Measurements from ENCODE around the gene BTG1. TPM values are rescaled to one million over a fixed set of nuclear protein-coding genes. Genes with fewer than 3 reads are reported as not detected.

BTG1 gene
- total RNA-seq, 1 experiment from 2014 or later = 26.7 TPM

- TF ChIP-seq STAT6 (CRISPR knock-in tag; conservative IDR thresholded peaks at IDR 0.05; ENCODE audit: low read depth) (no peak), NFATC4 (CRISPR knock-in tag; IDR thresholded peaks at IDR 0.05) (no peak), EMX1 (CRISPR knock-in tag; IDR thresholded peaks at IDR 0.05) (no peak)
These were observed 21.4 kb upstream of the BTG1 start (continued) for GRCh38 chr12:92167075-92167474.

DNA sequence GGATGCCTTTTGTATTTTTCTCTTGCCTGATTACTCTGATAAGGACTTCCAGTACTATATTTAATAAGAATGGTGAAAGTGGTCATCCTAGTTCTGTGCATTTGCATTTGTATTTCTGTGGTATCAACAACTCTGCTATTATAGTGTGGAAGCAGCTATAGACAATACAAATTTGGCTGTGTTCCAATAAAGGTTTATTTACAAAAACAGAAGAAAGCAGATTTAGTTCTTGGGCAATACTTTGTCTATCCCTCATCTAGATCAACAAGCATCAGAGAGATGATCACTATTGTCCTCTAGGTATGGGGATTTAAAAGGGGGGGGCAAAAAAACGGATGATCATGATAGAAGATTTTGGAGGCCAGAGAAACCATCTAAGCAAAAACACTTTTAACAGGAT lies 19.1 kb upstream of the BTG1 start:
- no peaks in the 10 kb centered on the region for H3K36me3 Mint-ChIP-seq
- ATAC-seq (no peak), DNase-seq (ENCODE audit: low spot score) (no peak)
- ChIA-PET CTCF (no interaction called here), POLR2A (interaction anchor here (1.7 kb wide), 1 partner anchor 19 kb away, joined by 6 read pairs; the partner anchor contains the start of gene BTG1)
- TF ChIP-seq ZNF138 (CRISPR knock-in tag; conservative IDR thresholded peaks at IDR 0.05) = no peak
- no peak for TF ChIP-seq STAT6 (CRISPR knock-in tag; conservative IDR thresholded peaks at IDR 0.05; ENCODE audit: low read depth)
- TF ChIP-seq JAZF1 (CRISPR knock-in tag; IDR thresholded peaks at IDR 0.05) = no peak
- no peak for TF ChIP-seq ATF2 (CRISPR knock-in tag; IDR thresholded peaks at IDR 0.05; ENCODE audit: borderline replicate concordance, low read depth)
- TF ChIP-seq, protein P1, sequence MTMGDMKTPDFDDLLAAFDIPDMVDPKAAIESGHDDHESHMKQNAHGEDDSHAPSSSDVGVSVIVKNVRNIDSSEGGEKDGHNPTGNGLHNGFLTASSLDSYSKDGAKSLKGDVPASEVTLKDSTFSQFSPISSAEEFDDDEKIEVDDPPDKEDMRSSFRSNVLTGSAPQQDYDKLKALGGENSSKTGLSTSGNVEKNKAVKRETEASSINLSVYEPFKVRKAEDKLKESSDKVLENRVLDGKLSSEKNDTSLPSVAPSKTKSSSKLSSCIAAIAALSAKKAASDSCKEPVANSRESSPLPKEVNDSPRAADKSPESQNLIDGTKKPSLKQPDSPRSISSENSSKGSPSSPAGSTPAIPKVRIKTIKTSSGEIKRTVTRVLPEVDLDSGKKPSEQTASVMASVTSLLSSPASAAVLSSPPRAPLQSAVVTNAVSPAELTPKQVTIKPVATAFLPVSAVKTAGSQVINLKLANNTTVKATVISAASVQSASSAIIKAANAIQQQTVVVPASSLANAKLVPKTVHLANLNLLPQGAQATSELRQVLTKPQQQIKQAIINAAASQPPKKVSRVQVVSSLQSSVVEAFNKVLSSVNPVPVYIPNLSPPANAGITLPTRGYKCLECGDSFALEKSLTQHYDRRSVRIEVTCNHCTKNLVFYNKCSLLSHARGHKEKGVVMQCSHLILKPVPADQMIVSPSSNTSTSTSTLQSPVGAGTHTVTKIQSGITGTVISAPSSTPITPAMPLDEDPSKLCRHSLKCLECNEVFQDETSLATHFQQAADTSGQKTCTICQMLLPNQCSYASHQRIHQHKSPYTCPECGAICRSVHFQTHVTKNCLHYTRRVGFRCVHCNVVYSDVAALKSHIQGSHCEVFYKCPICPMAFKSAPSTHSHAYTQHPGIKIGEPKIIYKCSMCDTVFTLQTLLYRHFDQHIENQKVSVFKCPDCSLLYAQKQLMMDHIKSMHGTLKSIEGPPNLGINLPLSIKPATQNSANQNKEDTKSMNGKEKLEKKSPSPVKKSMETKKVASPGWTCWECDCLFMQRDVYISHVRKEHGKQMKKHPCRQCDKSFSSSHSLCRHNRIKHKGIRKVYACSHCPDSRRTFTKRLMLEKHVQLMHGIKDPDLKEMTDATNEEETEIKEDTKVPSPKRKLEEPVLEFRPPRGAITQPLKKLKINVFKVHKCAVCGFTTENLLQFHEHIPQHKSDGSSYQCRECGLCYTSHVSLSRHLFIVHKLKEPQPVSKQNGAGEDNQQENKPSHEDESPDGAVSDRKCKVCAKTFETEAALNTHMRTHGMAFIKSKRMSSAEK (CRISPR knock-in tag; IDR thresholded peaks at IDR 0.05; ENCODE audit: borderline replicate concordance) = no peak
- TF ChIP-seq NR1H2 (CRISPR knock-in tag; IDR thresholded peaks at IDR 0.05) = no peak
- TF ChIP-seq USF1 (CRISPR knock-in tag; IDR thresholded peaks at IDR 0.05) = no peak
- no peak for TF ChIP-seq ZNF281 (CRISPR knock-in tag; IDR thresholded peaks at IDR 0.05)
- TF ChIP-seq ERG (CRISPR knock-in tag; IDR thresholded peaks at IDR 0.05) = no peak
- TF ChIP-seq SP1 (CRISPR knock-in tag; conservative IDR thresholded peaks at IDR 0.05) = no peak
- no peak for TF ChIP-seq TEAD4 (CRISPR knock-in tag; IDR thresholded peaks at IDR 0.05)
- TF ChIP-seq ZBTB21 (CRISPR knock-in tag; IDR thresholded peaks at IDR 0.05; ENCODE audit: borderline replicate concordance) = no peak
- no peak for TF ChIP-seq CREB1 (CRISPR knock-in tag; IDR thresholded peaks at IDR 0.05)
- no peak for TF ChIP-seq NR2C2 (CRISPR knock-in tag; IDR thresholded peaks at IDR 0.05)
- TF ChIP-seq ZNF317 (CRISPR knock-in tag; IDR thresholded peaks at IDR 0.05; ENCODE audit: borderline replicate concordance, low read depth) = no peak
- H3K9me3 Mint-ChIP-seq = no peaks in the 10 kb centered on the region
- H3K4me3 Mint-ChIP-seq = no peak overlapping the region
- H3K27ac Mint-ChIP-seq = no peak overlapping the region
- H3K4me1 Mint-ChIP-seq = peaks cover 11% of the 10 kb centered on the region; the same call in 1 of the 2 replicates
- no peaks in the 10 kb centered on the region for H3K27me3 Mint-ChIP-seq (ENCODE audit: low read depth)
